Activated naive CD4-positive, alpha-beta T cell treated with anti-CD3 and anti-CD28 coated beads, Interleukin-2, amount 10 ng/mL, durations not matched to agents 7 days and 5 days (primary cell): ENCODE data around the gene KCTD4.

Experiments used
- CTCF ChIA-PET: fragments of 350-600 bp; sonication (Branson Sonifier 250); formaldehyde crosslinking; loops from one replicate; lab custom pipeline; 2021; ENCODE audit warnings: antibody characterized with exemption; lab: Charles Lee
- DNase-seq: peaks from one replicate; pipeline ENCODE4 v3.0.0-alpha.2; 2020
- H3K27ac Mint-ChIP-seq: one replicate; pipeline ENCODE4 v1.8.0; 2021; ENCODE audit warnings: mild to moderate bottlenecking, moderate library complexity, mixed read lengths
- H3K27me3 Mint-ChIP-seq: one replicate; pipeline ENCODE4 v1.8.0; 2021; ENCODE audit warnings: mild to moderate bottlenecking, mixed read lengths
- H3K36me3 Mint-ChIP-seq: one replicate; pipeline ENCODE4 v1.8.0; 2021; ENCODE audit warnings: mixed read lengths
- H3K4me1 Mint-ChIP-seq: one replicate; pipeline ENCODE4 v1.8.0; 2021; ENCODE audit warnings: mixed read lengths
- H3K4me3 Mint-ChIP-seq: one replicate; pipeline ENCODE4 v1.8.0; 2021; ENCODE audit warnings: mild to moderate bottlenecking, moderate library complexity, mixed read lengths
- H3K9me3 Mint-ChIP-seq: one replicate; pipeline ENCODE4 v1.8.0; 2021; ENCODE audit warnings: mixed read lengths

The KCTD4 gene

DNA sequence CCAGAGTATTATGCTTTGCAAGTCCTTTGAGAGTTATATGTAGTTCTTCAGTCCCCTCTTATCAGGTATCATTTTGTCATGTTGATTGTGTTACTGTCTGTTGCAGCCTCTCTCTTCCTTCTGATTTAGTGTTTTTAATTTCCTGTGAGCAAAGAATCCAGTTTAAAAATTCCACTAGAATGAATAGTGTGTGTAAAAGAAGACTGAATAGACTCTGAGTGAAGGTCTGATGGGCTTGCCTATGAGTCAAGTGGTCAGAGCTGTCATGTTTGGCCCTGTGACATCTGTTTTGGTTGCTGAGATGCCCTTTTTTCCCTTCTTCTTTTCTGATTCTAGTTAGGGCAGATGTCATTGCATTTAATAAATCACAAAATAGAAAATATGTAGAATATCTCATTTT is 23.3 kb upstream of the KCTD4 start:
- Mint-ChIP-seq H3K4me3 (no peak overlapping the region), H3K4me1 (no peaks in the 10 kb centered on the region), H3K27me3 (no peaks in the 10 kb centered on the region), H3K27ac (no peak overlapping the region), H3K36me3 (no peaks in the 10 kb centered on the region), H3K9me3 (no peaks in the 10 kb centered on the region)
- CTCF ChIA-PET, result interaction anchor here (0.7 kb wide), 1 partner anchor 17 kb away, joined by 3 read pairs; no protein-coding TSS in a partner anchor
- no peak for DNase-seq

GRCh38 chr13:45222919-45223318 is 22.1 kb upstream of the KCTD4 start:
- Mint-ChIP-seq H3K4me3 (no peak overlapping the region), H3K9me3 (no peaks in the 10 kb centered on the region), H3K27me3 (no peaks in the 10 kb centered on the region), H3K27ac (no peak overlapping the region), H3K36me3 (no peaks in the 10 kb centered on the region), H3K4me1 (no peaks in the 10 kb centered on the region)
- CTCF ChIA-PET, result no interaction called here
- DNase-seq, result no peak

GRCh38 chr13:45222516-45222915 is 21.7 kb upstream of the KCTD4 start:
- Mint-ChIP-seq H3K4me3 (no peak overlapping the region), H3K9me3 (no peaks in the 10 kb centered on the region), H3K36me3 (no peaks in the 10 kb centered on the region), H3K27me3 (no peaks in the 10 kb centered on the region), H3K27ac (no peak overlapping the region), H3K4me1 (no peaks in the 10 kb centered on the region)
- CTCF ChIA-PET, result no interaction called here
- DNase-seq, result no peak

DNA sequence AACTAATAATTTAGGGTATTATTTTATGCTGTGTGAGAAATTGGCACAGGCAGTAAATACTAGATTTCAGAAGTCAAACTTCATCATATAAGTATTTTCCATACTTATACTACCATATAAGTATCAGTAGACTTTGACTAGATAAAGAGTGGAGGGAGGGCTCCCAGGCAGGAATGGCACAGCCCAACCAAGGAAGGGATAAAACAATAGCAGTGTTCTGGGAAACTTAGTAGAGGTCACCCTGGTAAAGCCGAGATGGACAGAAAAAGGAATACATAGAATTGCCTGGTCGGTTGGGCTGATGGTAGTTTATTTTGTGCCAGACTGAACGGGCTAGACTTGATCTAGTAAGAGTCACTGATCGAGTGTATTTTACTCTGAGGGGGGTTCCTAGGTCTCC is 19.6 kb upstream of the KCTD4 start:
- no peak overlapping the region for H3K27ac Mint-ChIP-seq
- no peaks in the 10 kb centered on the region for H3K27me3 Mint-ChIP-seq
- CTCF ChIA-PET, result no interaction called here
- H3K4me3 Mint-ChIP-seq, result no peak overlapping the region
- DNase-seq, result no peak
- H3K36me3 Mint-ChIP-seq, result peaks cover 2% of the 10 kb centered on the region
- H3K4me1 Mint-ChIP-seq, result no peaks in the 10 kb centered on the region
- no peaks in the 10 kb centered on the region for H3K9me3 Mint-ChIP-seq

- H3K4me1 Mint-ChIP-seq, result no peaks in the 10 kb centered on the region
- no peak for DNase-seq
- CTCF ChIA-PET, result no interaction called here
- no peaks in the 10 kb centered on the region for H3K27me3 Mint-ChIP-seq
- no peak overlapping the region for H3K27ac Mint-ChIP-seq
- H3K4me3 Mint-ChIP-seq, result no peak overlapping the region
- H3K9me3 Mint-ChIP-seq, result no peaks in the 10 kb centered on the region
- H3K36me3 Mint-ChIP-seq, result peaks cover 2% of the 10 kb centered on the region
Observed at GRCh38 chr13:45219938-45220375, 19.1 kb upstream of the KCTD4 start.

DNA sequence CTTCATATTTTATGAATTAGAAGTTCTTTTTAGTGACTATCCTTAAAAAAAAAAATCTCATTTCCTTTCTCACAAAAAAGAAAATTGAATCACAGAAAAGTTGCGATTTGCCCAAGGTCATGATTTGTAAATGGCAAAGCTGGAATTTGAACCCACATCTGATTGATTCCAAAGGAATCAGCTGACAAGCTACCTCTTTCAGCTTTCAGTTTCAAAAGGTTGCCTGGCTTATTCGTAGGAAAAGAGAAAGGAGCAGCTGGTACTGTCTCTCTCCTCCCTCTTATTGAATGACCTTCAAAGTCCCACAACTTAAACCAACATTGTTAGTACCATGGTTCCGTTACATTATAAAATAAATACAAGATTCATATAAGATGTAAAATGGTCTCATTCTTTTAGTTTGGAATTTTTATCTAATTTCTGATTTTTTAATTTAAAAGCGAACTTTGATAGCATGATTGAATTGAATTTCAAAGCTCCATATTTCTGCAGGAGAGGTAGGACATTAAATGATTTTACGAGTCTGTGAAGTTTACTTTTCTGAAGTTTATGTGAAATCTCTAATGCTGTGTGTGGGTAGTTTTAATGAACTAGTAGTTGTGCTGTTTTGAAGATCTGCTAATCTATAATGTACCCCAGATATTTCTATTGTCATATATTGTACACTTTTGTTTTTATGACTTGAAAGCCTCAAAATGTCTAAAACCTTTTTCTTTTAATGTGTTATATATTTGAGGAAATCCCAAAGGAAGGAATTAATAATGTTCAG is 18.5 kb upstream of the KCTD4 start:
- H3K36me3 Mint-ChIP-seq, result peaks cover 2% of the 10 kb centered on the region
- no peaks in the 10 kb centered on the region for H3K27me3 Mint-ChIP-seq
- no peak overlapping the region for H3K4me3 Mint-ChIP-seq
- CTCF ChIA-PET, result no interaction called here
- H3K27ac Mint-ChIP-seq, result no peak overlapping the region
- no peaks in the 10 kb centered on the region for H3K4me1 Mint-ChIP-seq
- H3K9me3 Mint-ChIP-seq, result no peaks in the 10 kb centered on the region
- no peak for DNase-seq

DNA sequence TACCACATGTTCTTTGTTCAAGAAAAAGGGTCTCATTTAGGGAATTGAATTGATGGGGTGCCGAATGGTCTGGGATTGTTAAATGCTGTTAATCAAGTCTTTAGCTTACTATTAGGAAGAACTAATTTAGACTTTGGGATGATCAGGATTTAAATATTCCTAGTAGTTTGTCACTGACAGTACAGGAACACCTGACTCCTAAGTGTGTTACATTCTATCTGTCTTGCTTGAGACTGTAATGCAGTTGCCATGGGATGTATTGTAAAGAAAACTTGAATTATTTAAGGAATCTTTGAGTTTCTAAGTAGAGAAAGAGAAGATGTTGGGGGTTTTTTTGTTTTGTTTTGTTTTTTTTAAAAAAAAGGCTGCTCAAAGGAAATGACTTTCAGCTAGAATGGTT is 17.8 kb upstream of the KCTD4 start:
- H3K4me3 Mint-ChIP-seq, result no peak overlapping the region
- CTCF ChIA-PET, result no interaction called here

DNA sequence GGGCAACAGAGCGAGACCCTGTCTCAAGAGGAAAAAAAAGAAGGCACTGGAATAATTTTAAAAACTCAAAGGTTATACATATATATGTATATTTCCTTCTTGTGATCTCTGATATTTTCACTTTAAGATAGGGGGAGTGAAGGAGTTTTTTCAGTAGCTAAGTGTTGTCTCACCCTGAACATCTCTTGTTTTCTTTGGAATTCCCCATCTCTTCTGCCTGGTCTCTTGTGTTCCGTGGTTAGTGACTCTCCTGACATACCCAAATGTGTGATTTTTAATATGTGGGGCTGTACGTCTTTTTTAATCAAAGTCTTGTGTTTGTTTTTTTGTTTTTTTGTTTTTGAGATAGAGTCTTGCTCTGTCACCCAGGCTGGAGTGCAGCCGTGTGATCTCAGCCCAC is 15.3 kb upstream of the KCTD4 start:
- no peak for DNase-seq
- H3K4me1 Mint-ChIP-seq, result no peaks in the 10 kb centered on the region
- no peaks in the 10 kb centered on the region for H3K27me3 Mint-ChIP-seq
- no peaks in the 10 kb centered on the region for H3K9me3 Mint-ChIP-seq
- CTCF ChIA-PET, result no interaction called here
- peaks cover 2% of the 10 kb centered on the region for H3K36me3 Mint-ChIP-seq
- no peak overlapping the region for H3K27ac Mint-ChIP-seq
- H3K4me3 Mint-ChIP-seq, result no peak overlapping the region

More for the DNA sequence above, 17.8 kb upstream of the KCTD4 start:
- H3K4me1 Mint-ChIP-seq, result no peaks in the 10 kb centered on the region
- no peaks in the 10 kb centered on the region for H3K9me3 Mint-ChIP-seq
- H3K27me3 Mint-ChIP-seq, result no peaks in the 10 kb centered on the region
- H3K27ac Mint-ChIP-seq, result no peak overlapping the region
- peaks cover 2% of the 10 kb centered on the region for H3K36me3 Mint-ChIP-seq
- DNase-seq, result no peak

GRCh38 chr13:45215392-45216077 is 14.7 kb upstream of the KCTD4 start:
- H3K4me3 Mint-ChIP-seq, result no peak overlapping the region
- CTCF ChIA-PET, result no interaction called here
- no peaks in the 10 kb centered on the region for H3K4me1 Mint-ChIP-seq
- no peak for DNase-seq
- no peaks in the 10 kb centered on the region for H3K27me3 Mint-ChIP-seq
- H3K9me3 Mint-ChIP-seq, result no peaks in the 10 kb centered on the region
- H3K36me3 Mint-ChIP-seq, result peaks cover 3% of the 10 kb centered on the region
- H3K27ac Mint-ChIP-seq, result no peak overlapping the region

DNA sequence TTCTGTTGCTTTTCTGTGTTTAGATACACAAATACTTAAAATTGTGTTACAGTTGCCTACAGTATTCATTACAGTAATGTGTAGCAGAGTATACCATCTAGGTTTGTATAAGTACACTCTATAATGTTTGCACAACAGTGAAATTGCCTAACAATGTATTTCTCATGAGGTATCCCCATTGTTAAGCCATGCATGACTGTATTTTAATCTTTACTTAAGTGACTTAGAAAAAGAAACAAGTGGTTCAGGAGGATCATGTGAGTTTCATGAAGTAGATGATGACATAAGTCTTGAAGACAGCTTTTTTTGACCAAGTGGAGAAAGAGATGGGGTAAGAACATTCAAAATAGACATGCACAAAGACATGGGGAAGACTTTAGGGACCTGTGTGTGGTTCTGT is 8.4 kb upstream of the KCTD4 start:
- Mint-ChIP-seq H3K4me1 (no peaks in the 10 kb centered on the region), H3K27ac (no peak overlapping the region), H3K9me3 (no peaks in the 10 kb centered on the region), H3K4me3 (no peak overlapping the region), H3K36me3 (peaks cover 8% of the 10 kb centered on the region), H3K27me3 (no peaks in the 10 kb centered on the region)
- CTCF ChIA-PET, result no interaction called here
- no peak for DNase-seq

DNA sequence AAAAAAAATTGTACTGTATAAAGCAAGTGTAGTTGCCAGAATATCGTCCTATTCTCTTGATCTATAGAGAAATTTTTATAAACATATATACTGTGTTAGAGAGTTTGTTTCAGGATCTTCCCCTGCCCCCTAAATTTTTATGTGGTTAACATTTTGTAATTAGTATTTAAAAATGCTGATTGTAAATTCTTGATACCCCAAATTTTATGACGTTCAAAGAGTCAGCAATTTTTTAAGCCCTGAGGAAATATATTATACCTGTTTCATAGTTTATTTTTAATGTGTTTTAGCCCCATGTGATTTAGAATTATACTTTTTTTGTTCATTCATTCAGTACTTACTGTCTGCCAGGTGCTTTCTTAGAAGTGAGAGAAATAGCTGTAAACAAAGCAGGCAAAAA is 7.3 kb upstream of the KCTD4 start:
- no peaks in the 10 kb centered on the region for H3K27me3 Mint-ChIP-seq
- no peaks in the 10 kb centered on the region for H3K4me1 Mint-ChIP-seq
- CTCF ChIA-PET, result no interaction called here
- no peak for DNase-seq
- no peaks in the 10 kb centered on the region for H3K9me3 Mint-ChIP-seq
- H3K36me3 Mint-ChIP-seq, result peaks cover 8% of the 10 kb centered on the region
- H3K27ac Mint-ChIP-seq, result no peak overlapping the region
- H3K4me3 Mint-ChIP-seq, result no peak overlapping the region

DNA sequence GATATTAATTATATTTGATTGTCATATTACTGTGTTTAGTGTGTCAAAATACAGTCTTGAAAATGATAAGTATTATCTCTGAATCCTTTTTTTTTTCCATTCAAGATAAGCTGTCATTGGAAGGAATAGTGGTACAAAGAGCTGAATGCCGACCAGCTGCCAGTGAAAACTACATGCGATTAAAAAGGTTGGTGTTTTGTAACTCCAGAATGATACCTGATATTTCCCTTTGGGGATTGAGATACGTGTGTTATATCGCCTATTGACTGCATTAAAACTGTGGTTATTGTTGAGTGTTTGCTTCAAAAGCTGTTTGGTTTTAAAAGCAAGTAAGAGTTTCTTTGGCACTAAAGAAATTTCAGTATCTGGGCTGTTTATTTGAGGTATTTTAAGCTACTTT is 6.5 kb upstream of the KCTD4 start:
- Mint-ChIP-seq H3K4me1 (no peaks in the 10 kb centered on the region), H3K27ac (no peak overlapping the region)
- CTCF ChIA-PET, result no interaction called here

GRCh38 chr13:45206340-45206739 is 5.5 kb upstream of the KCTD4 start:
- peaks cover 14% of the 10 kb centered on the region for H3K36me3 Mint-ChIP-seq
- no peaks in the 10 kb centered on the region for H3K4me1 Mint-ChIP-seq
- H3K4me3 Mint-ChIP-seq, result no peak overlapping the region
- CTCF ChIA-PET, result no interaction called here
- H3K27me3 Mint-ChIP-seq, result no peaks in the 10 kb centered on the region
- no peak for DNase-seq
- H3K9me3 Mint-ChIP-seq, result no peaks in the 10 kb centered on the region
- no peak overlapping the region for H3K27ac Mint-ChIP-seq

More for the DNA sequence above, 6.5 kb upstream of the KCTD4 start:
- H3K36me3 Mint-ChIP-seq, result peaks cover 9% of the 10 kb centered on the region
- H3K27me3 Mint-ChIP-seq, result no peaks in the 10 kb centered on the region
- no peak overlapping the region for H3K4me3 Mint-ChIP-seq
- DNase-seq, result no peak
- no peaks in the 10 kb centered on the region for H3K9me3 Mint-ChIP-seq

- no peak overlapping the region for H3K4me3 Mint-ChIP-seq
- H3K27ac Mint-ChIP-seq, result no peak overlapping the region
- no peaks in the 10 kb centered on the region for H3K27me3 Mint-ChIP-seq
- CTCF ChIA-PET, result no interaction called here
- no peaks in the 10 kb centered on the region for H3K9me3 Mint-ChIP-seq
- peaks cover 9% of the 10 kb centered on the region for H3K36me3 Mint-ChIP-seq
- H3K4me1 Mint-ChIP-seq, result no peaks in the 10 kb centered on the region
- no peak for DNase-seq
Observed at GRCh38 chr13:45205124-45205523, 4.3 kb upstream of the KCTD4 start.

DNA sequence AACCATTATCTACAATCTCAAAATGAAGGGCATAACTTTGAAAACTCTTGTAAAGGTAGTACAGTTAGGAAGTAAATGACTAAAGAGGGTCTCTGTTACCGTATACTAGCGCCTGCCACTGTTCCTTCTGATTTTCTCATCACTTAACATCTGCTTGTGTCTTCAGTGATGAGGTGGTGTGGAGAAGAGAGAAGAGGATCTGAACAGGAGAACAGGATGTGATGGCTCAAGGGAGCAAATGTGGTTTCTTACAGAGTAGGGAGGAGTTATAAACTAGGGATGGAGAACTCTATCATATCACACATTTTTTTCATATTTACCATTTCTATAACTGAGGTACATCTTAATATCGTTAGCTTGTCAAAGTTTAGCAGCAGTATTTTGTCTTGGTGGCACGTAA is 1.1 kb downstream of the KCTD4 start:
- CTCF ChIA-PET, result no interaction called here
- H3K4me1 Mint-ChIP-seq, result peaks cover 4% of the 10 kb centered on the region
- no peak overlapping the region for H3K27ac Mint-ChIP-seq
- no peak for DNase-seq
- peaks cover 8% of the 10 kb centered on the region for H3K36me3 Mint-ChIP-seq
- no peaks in the 10 kb centered on the region for H3K27me3 Mint-ChIP-seq
- no peaks in the 10 kb centered on the region for H3K9me3 Mint-ChIP-seq
- H3K4me3 Mint-ChIP-seq, result no peak overlapping the region
